Body of pancreas (tissue), 4 donors: ENCODE measurements around the gene FGD5.

Source experiments
- CTCF ChIP-seq, 7 experiments: fragments of 450-650 bp in 4 of 7; fragments of 200-600 bp in 3 of 7; sonication (generic) in 3 of 7; IDR thresholded peaks; one replicate each; pipeline ENCODE4 v1.5.1; 2016 to 2019; ENCODE audit warnings: antibody characterized with exemption in 7 of 7
- POLR2A ChIP-seq, 3 donors: fragments of 450-650 bp; IDR thresholded peaks; one replicate each; pipeline ENCODE4 v1.6.1; 2016; ENCODE audit warnings: antibody characterized with exemption in 3 of 3, mild to moderate bottlenecking in 2 of 3

- TF ChIP-seq CTCF (IDR thresholded peaks at IDR 0.05) (no peak), POLR2A (IDR thresholded peaks at IDR 0.05) (no peak)
These were observed 157.6 kb downstream of the FGD5 start for GRCh38 chr3:14976317-14976716.
